OCI-LY1 (cell line): ENCODE data around the gene ZNF609.

Experiments
- CTCF ChIP-seq: fragments of 200-600 bp; sonication (generic), shearing (Covaris generic); IDR thresholded peaks from 2 replicates; pipeline ENCODE4 v1.5.1; 2017; ENCODE audit warnings: mild to moderate bottlenecking, antibody characterized with exemption, low read length, moderate library complexity, mixed read lengths
- EZH2 ChIP-seq: fragments of 200-600 bp; sonication (generic), shearing (Covaris generic); IDR thresholded peaks from 2 replicates; pipeline ENCODE4 v1.8.0; 2017; ENCODE audit warnings: borderline replicate concordance, mixed run types, mild to moderate bottlenecking, antibody characterized with exemption, low read length, moderate library complexity, mixed read lengths

DNA sequence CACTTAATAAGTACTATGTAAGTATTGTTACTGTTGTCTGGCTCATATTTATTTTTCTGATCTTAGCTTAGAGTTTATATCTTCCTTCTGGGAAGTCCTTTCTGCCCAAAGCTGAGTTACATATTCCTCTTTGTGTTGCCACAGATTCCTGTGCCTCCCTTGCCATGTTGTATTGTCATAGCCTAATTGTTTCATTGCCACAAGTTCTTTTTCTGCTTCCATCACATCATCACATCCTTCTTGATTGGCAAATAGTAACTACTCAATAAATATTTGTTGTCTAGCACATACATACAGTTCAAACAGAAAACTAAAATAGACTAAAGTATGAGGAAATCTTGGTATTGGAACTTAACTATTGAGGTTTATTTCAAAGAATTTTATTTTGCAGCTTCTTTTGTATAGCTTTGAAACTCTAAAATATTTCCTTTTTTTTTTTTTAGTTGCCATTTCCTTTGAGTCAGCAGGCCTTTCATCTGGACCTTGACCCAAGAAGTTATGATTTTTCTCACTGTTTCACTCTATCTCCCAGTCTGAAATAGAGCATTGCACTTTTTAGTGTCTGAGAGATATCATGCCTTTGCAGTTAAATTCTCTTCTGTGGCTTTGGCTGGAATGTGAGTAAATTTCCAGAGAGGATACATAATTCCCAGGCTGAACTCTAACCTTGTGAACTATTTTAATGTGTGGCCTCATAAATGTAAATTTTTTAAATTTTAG lies 98.2 kb downstream of the ZNF609 start:
- TF ChIP-seq CTCF (no peak), EZH2 (no peak)
